Prostate gland (tissue), 2 donors: ENCODE measurements around the gene DROSHA. TPM values are rescaled to one million over a fixed set of nuclear protein-coding genes. Genes with fewer than 3 reads are reported as not detected.

Experiments
- DNase-seq: peaks from one replicate; pipeline ENCODE4 v3.0.0-alpha.2; 2019; ENCODE audit warnings: low spot score
- H3K27ac ChIP-seq, 2 donors: fragments of 200-600 bp; sonication (generic); 2 replicates each; pipeline ENCODE4 v1.5.1; 2017 to 2019
- H3K27me3 ChIP-seq: fragments of 200-600 bp; sonication (generic); replicated peaks from 2 replicates; pipeline ENCODE4 v1.5.1; 2019; ENCODE audit not compliant: insufficient read depth
- H3K36me3 ChIP-seq, 2 donors: fragments of 200-600 bp; sonication (generic); 1 replicate in 1 of 2; 2 replicates in 1 of 2; pipeline versions ENCODE4 v1.5.1 to v1.8.1; 2017 to 2019
- H3K4me1 ChIP-seq: fragments of 200-600 bp; sonication (generic); replicated peaks from 2 replicates; pipeline ENCODE4 v1.5.1; 2019
- H3K4me3 ChIP-seq, 2 donors: fragments of 200-600 bp; sonication (generic); 2 replicates each; pipeline ENCODE4 v1.5.1; 2017 to 2019
- H3K9me3 ChIP-seq: fragments of 200-600 bp; sonication (generic); 2 replicates; pipeline ENCODE4 v1.5.1; 2017
- POLR2A ChIP-seq: fragments of 450-650 bp; IDR thresholded peaks from one replicate; pipeline ENCODE4 v1.6.1; 2016; ENCODE audit warnings: antibody characterized with exemption, mild to moderate bottlenecking
- POLR2AphosphoS5 ChIP-seq: sonication (generic); formaldehyde crosslinking; IDR thresholded peaks from one replicate; pipeline ENCODE4 v1.6.1; 2017; ENCODE audit warnings: antibody characterized with exemption
- WGBS: methylation state at CpG from one replicate; pipeline ENCODE4 v1.1.5; 2018; 5-methylcytosine and 5-hydroxymethylcytosine counted together
- intact Hi-C: fragments of 100-400 bp; cut with DNase I; formaldehyde crosslinking; loops from one replicate; pipeline ENCODE4 v1.14.2; 2022
- total RNA-seq, 2 donors: library from RNA; depleted of rRNA; stranded (reverse); fragments of >200 nt; gene quantifications; one replicate each; pipeline ENCODE4 v1.1.0, GENCODE V29; 2016
- TF ChIP-seq, protein P1 (sequence below), 4 experiments: fragments of 200-600 bp in 2 of 4; fragments of 450-650 bp in 2 of 4; sonication (generic) in 2 of 4; IDR thresholded peaks; 1 replicate in 3 of 4; 2 replicates in 1 of 4; pipeline ENCODE4 v1.5.1; 2016 to 2019; ENCODE audit warnings: antibody characterized with exemption in 4 of 4, mild to moderate bottlenecking in 2 of 4, moderate library complexity in 2 of 4

Gene DROSHA
- total RNA-seq, 2 donors from 2014 or later, result 27.6 to 45.7 TPM

DNA sequence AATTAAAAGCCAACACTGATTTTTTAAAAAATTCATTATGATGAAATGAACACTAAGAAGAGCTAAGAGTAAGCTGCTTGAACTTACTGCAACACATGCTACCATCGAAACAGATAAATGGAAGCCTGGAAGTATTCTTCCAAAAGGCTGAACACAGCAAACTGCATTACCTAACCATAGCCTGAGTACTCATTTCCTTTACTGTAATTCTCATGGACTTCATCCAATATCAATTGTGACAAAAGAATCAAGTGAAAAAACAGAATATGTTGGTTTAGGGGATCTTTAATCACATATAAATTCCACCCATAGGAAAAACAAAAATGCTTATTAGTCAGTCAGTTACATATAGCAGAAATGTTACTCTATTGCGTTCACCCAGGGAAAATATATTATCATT, 68.5 kb downstream of the DROSHA start:
- TF ChIP-seq POLR2AphosphoS5, result no peak
- TF ChIP-seq, protein P1, sequence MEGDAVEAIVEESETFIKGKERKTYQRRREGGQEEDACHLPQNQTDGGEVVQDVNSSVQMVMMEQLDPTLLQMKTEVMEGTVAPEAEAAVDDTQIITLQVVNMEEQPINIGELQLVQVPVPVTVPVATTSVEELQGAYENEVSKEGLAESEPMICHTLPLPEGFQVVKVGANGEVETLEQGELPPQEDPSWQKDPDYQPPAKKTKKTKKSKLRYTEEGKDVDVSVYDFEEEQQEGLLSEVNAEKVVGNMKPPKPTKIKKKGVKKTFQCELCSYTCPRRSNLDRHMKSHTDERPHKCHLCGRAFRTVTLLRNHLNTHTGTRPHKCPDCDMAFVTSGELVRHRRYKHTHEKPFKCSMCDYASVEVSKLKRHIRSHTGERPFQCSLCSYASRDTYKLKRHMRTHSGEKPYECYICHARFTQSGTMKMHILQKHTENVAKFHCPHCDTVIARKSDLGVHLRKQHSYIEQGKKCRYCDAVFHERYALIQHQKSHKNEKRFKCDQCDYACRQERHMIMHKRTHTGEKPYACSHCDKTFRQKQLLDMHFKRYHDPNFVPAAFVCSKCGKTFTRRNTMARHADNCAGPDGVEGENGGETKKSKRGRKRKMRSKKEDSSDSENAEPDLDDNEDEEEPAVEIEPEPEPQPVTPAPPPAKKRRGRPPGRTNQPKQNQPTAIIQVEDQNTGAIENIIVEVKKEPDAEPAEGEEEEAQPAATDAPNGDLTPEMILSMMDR (IDR thresholded peaks at IDR 0.05), result no peak
- TF ChIP-seq POLR2A, result no peak
- H3K27ac ChIP-seq, result no peak overlapping the region
- DNase-seq, result no peak
- intact Hi-C loops, result no loop called here
- 95% methylated on average over 2 of the region's 2 CpGs for WGBS
- no peaks in the 10 kb centered on the region for H3K36me3 ChIP-seq
- H3K4me3 ChIP-seq, result no peak overlapping the region
- H3K9me3 ChIP-seq, result no peaks in the 10 kb centered on the region
- H3K4me1 ChIP-seq, result no peaks in the 10 kb centered on the region
- no peaks in the 10 kb centered on the region for H3K27me3 ChIP-seq

DNA sequence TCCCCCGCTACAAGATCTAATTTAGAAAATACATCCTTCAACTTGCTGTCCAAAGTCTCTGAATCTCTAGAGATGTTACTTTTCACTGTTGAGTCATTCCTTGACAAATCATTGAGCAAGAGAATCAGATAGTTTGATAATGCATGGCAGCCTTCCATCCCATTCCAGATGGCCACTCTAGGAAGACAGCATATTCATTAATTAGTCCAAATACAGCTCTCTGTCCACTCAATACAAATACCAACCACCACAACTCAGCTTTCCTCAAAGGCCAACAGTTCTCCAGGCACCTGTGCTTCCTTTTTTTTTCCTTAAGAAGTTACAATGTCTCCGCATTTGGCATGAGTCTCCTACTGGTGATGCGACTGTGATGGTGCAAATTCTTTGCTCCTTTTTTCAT, 72.3 kb downstream of the DROSHA start:
- no peaks in the 10 kb centered on the region for H3K27me3 ChIP-seq
- intact Hi-C loops, result no loop called here
- H3K36me3 ChIP-seq, result no peaks in the 10 kb centered on the region
- H3K4me1 ChIP-seq, result no peaks in the 10 kb centered on the region
- no peaks in the 10 kb centered on the region for H3K9me3 ChIP-seq
- H3K4me3 ChIP-seq, result no peak overlapping the region
- DNase-seq, result no peak
- H3K27ac ChIP-seq, result no peak overlapping the region
- WGBS, result 96% methylated on average over 3 of the region's 3 CpGs
- no peak for TF ChIP-seq POLR2AphosphoS5
- TF ChIP-seq, protein P1 (IDR thresholded peaks at IDR 0.05), result no peak
- TF ChIP-seq POLR2A, result no peak

DNA sequence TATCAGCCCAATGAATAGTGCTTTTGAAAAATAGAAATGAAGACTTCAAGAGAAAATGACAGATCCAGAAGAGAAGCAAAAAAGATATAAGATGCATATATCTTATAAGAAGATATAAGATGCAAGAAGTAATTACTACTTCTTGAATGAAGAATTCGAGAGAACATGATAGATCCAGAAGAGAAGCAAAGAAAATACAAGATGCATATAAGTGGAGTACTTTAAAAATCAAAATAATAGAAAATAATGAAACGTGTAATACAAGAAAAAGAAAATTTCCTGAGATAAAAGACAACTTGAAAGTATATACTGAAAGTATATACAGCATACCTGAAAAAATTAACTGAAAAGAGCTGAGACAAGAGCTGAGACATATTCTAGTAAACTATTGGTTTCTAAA, 76.7 kb downstream of the DROSHA start:
- intact Hi-C loops, result no loop called here
- no peak overlapping the region for H3K27ac ChIP-seq
- H3K9me3 ChIP-seq, result no peaks in the 10 kb centered on the region
- 93% methylated on average over 2 of the region's 2 CpGs for WGBS
- TF ChIP-seq, protein P1 (IDR thresholded peaks at IDR 0.05), result no peak
- no peak for TF ChIP-seq POLR2AphosphoS5
- TF ChIP-seq POLR2A, result no peak
- H3K36me3 ChIP-seq, result no peaks in the 10 kb centered on the region
- DNase-seq, result no peak
- no peaks in the 10 kb centered on the region for H3K4me1 ChIP-seq
- H3K27me3 ChIP-seq, result no peaks in the 10 kb centered on the region
- H3K4me3 ChIP-seq, result no peak overlapping the region

GRCh38 chr5:31453522-31453921, 78.4 kb downstream of the DROSHA start:
- WGBS, result 91% methylated on average over 2 of the region's 2 CpGs
- DNase-seq, result no peak
- Histone ChIP-seq H3K4me3 (no peak overlapping the region), H3K4me1 (no peaks in the 10 kb centered on the region), H3K27ac (no peak overlapping the region), H3K27me3 (no peaks in the 10 kb centered on the region), H3K36me3 (no peaks in the 10 kb centered on the region), H3K9me3 (no peaks in the 10 kb centered on the region)
- TF ChIP-seq POLR2A, result no peak
- TF ChIP-seq, protein P1 (IDR thresholded peaks at IDR 0.05), result no peak
- intact Hi-C loops, result no loop called here

GRCh38 chr5:31452314-31452713, 79.6 kb downstream of the DROSHA start:
- intact Hi-C loops, result no loop called here
- H3K27me3 ChIP-seq, result no peaks in the 10 kb centered on the region
- no peaks in the 10 kb centered on the region for H3K4me1 ChIP-seq
- no peaks in the 10 kb centered on the region for H3K9me3 ChIP-seq
- TF ChIP-seq POLR2A, result no peak
- TF ChIP-seq, protein P1 (IDR thresholded peaks at IDR 0.05), result no peak
- TF ChIP-seq POLR2AphosphoS5, result no peak
- H3K27ac ChIP-seq, result no peak overlapping the region
- DNase-seq, result no peak
- H3K36me3 ChIP-seq, result peaks cover 0 to 2% of the 10 kb centered on the region in 2 donors
- no peak overlapping the region for H3K4me3 ChIP-seq
- WGBS, result 0% methylated on average over 1 of the region's 1 CpG
